H1 (cell line): ENCODE data around the gene FCGBP. TPM values are rescaled to one million over a fixed set of nuclear protein-coding genes. Genes with fewer than 3 reads are reported as not detected.

Experiments used
- CTCF ChIA-PET: fragments of 300-600 bp; sonication (Branson Sonifier 250); formaldehyde crosslinking; loops from one replicate; lab custom pipeline; 2021; ENCODE audit not compliant: partially characterized antibody; lab: Charles Lee
- POLR2A ChIA-PET: fragments of 300-600 bp; sonication (Branson Sonifier 250); formaldehyde crosslinking; loops from one replicate; lab custom pipeline; 2021; ENCODE audit warnings: inconsistent platforms; ENCODE audit not compliant: partially characterized antibody; lab: Charles Lee
- DNase-seq, 2 experiments: peaks; one replicate each; pipeline versions ENCODE4 v3.0.0 to v3.0.0-alpha.2; 2010 to 2022; ENCODE audit warnings: low spot score in 2 of 2, low read depth in 1 of 2, mixed read lengths in 1 of 2
- FAIRE-seq: peaks from 2 replicates; lab custom pipeline; 2011; peaks lifted over from hg19 to GRCh38; lab: Jason Lieb, UNC
- H2AFZ ChIP-seq: 2 replicates; pipeline ENCODE4 v1.8.1; 2012; ENCODE audit warnings: low read length, inconsistent platforms
- H2AK5ac ChIP-seq: 2 replicates; pipeline ENCODE4 v1.6.1; 2013; ENCODE audit warnings: low read depth, low read length
- H2BK120ac ChIP-seq: replicated peaks from 2 replicates; pipeline ENCODE3; 2013; ENCODE audit warnings: low read depth, low read length, inconsistent platforms
- H2BK12ac ChIP-seq: 2 replicates; pipeline ENCODE4 v1.6.1; 2013; ENCODE audit warnings: low read depth, low read length
- H2BK15ac ChIP-seq: 2 replicates; pipeline ENCODE4 v1.6.1; 2013; ENCODE audit warnings: low read length
- H2BK20ac ChIP-seq: 2 replicates; pipeline ENCODE4 v1.6.1; 2013; ENCODE audit warnings: low read length
- H2BK5ac ChIP-seq: 2 replicates; pipeline ENCODE4 v1.6.1; 2013; ENCODE audit warnings: low read depth, low read length
- H3K14ac ChIP-seq: 2 replicates; pipeline ENCODE4 v1.6.1; 2013; ENCODE audit warnings: inconsistent platforms; ENCODE audit not compliant: insufficient read length
- H3K18ac ChIP-seq: 2 replicates; pipeline ENCODE4 v1.6.1; 2013; ENCODE audit warnings: low read length; ENCODE audit errors: extremely low read depth
- H3K23ac ChIP-seq: 2 replicates; pipeline ENCODE4 v1.6.1; 2013; ENCODE audit warnings: inconsistent platforms; ENCODE audit not compliant: insufficient read length
- H3K23me2 ChIP-seq: 2 replicates; pipeline ENCODE4 v1.6.1; 2013; ENCODE audit warnings: low read depth, low read length
- H3K27ac ChIP-seq: 2 replicates; pipeline ENCODE4 v1.6.1; 2011; ENCODE audit warnings: low read depth, low read length, inconsistent platforms
- H3K27me3 ChIP-seq, 4 experiments: replicated peaks in 1 of 4; 1 replicate in 1 of 4; 2 replicates in 3 of 4; pipeline versions ENCODE4 v1.6.1 to v1.8.1; 2011 to 2013; ENCODE audit warnings: low read length in 3 of 4, mild to moderate bottlenecking in 3 of 4, inconsistent platforms in 2 of 4, mixed read lengths in 2 of 4, moderate library complexity in 1 of 4; ENCODE audit not compliant: control insufficient read depth in 3 of 4, insufficient read depth in 3 of 4; ENCODE audit errors: extremely low read depth in 1 of 4
- H3K36me3 ChIP-seq, 4 experiments: 2 replicates each; pipeline versions ENCODE4 v1.6.1 to v1.8.1; 2011 to 2013; ENCODE audit warnings: mild to moderate bottlenecking in 4 of 4, low read length in 3 of 4, moderate library complexity in 2 of 4, control low read depth in 1 of 4, inconsistent platforms in 1 of 4; ENCODE audit not compliant: insufficient read depth in 4 of 4, control insufficient read depth in 2 of 4
- H3K4ac ChIP-seq: replicated peaks from 2 replicates; pipeline ENCODE3; 2013; ENCODE audit warnings: low read length, low read depth, mixed read lengths, inconsistent platforms; ENCODE audit not compliant: insufficient read length
- H3K4me1 ChIP-seq, 4 experiments: replicated peaks in 1 of 4; 1 replicate in 1 of 4; 2 replicates in 3 of 4; pipeline versions ENCODE4 v1.6.1 to v1.8.1; 2011 to 2013; ENCODE audit warnings: low read length in 3 of 4, inconsistent platforms in 2 of 4, mixed read lengths in 1 of 4; ENCODE audit not compliant: insufficient read depth in 4 of 4, control insufficient read depth in 3 of 4
- H3K4me2 ChIP-seq, 2 experiments: 2 replicates each; pipeline versions ENCODE4 v1.6.1 to v1.8.1; 2011 to 2013; ENCODE audit warnings: low read depth in 2 of 2, low read length in 2 of 2, control low read depth in 1 of 2, inconsistent platforms in 1 of 2, mild to moderate bottlenecking in 1 of 2; ENCODE audit not compliant: insufficient read depth in 1 of 2
- H3K4me3 ChIP-seq, 4 experiments: fragments of 200-600, 300-600 bp in 1 of 4; sonication (generic), shearing (Covaris generic), sonication (Bioruptor Twin) in 1 of 4; 2 replicates each; pipeline versions ENCODE4 v1.5.1 to v1.8.1; 2011 to 2016; ENCODE audit warnings: low read length in 4 of 4, low read depth in 3 of 4, control low read depth in 2 of 4, inconsistent platforms in 2 of 4, mild to moderate bottlenecking in 2 of 4, mixed read lengths in 1 of 4, moderate library complexity in 1 of 4; ENCODE audit not compliant: insufficient read depth in 2 of 4; ENCODE audit errors: extremely low read depth in 1 of 4
- H3K56ac ChIP-seq: replicated peaks from 2 replicates; pipeline ENCODE3; 2013; ENCODE audit warnings: low read depth, mild to moderate bottlenecking, mixed read lengths, low read length, inconsistent platforms; ENCODE audit not compliant: insufficient read length
- H3K79me1 ChIP-seq: 2 replicates; pipeline ENCODE4 v1.6.1; 2013; ENCODE audit warnings: low read depth, low read length, control low read depth
- H3K79me2 ChIP-seq, 2 experiments: 2 replicates each; pipeline versions ENCODE4 v1.6.1 to v1.8.1; 2012 to 2013; ENCODE audit warnings: low read length in 2 of 2, mild to moderate bottlenecking in 2 of 2, inconsistent platforms in 1 of 2; ENCODE audit not compliant: insufficient read depth in 2 of 2, control insufficient read depth in 1 of 2
- H3K9ac ChIP-seq, 4 experiments: replicated peaks in 1 of 4; 1 replicate in 1 of 4; 2 replicates in 3 of 4; pipeline versions ENCODE4 v1.6.1 to v1.8.1; 2011 to 2013; ENCODE audit warnings: low read depth in 3 of 4, low read length in 3 of 4, control low read depth in 2 of 4, mild to moderate bottlenecking in 2 of 4, moderate library complexity in 2 of 4, inconsistent platforms in 1 of 4; ENCODE audit errors: extremely low read depth in 1 of 4
- H3K9me3 ChIP-seq, 2 experiments: 2 replicates each; pipeline versions ENCODE4 v1.6.1 to v1.8.1; 2012 to 2013; ENCODE audit warnings: mild to moderate bottlenecking in 2 of 2, moderate library complexity in 2 of 2, control low read depth in 1 of 2, inconsistent platforms in 1 of 2, low read depth in 1 of 2, low read length in 1 of 2, mixed read lengths in 1 of 2; ENCODE audit not compliant: insufficient read depth in 2 of 2
- H4K20me1 ChIP-seq, 2 experiments: replicated peaks in 1 of 2; 2 replicates each; pipeline versions ENCODE3 to v1.8.1; 2011 to 2013; ENCODE audit warnings: inconsistent platforms in 2 of 2, low read length in 2 of 2, mild to moderate bottlenecking in 1 of 2; ENCODE audit not compliant: insufficient read depth in 2 of 2, control insufficient read depth in 1 of 2
- H4K5ac ChIP-seq: 2 replicates; pipeline ENCODE4 v1.6.1; 2013; ENCODE audit warnings: low read length, low read depth, mixed read lengths, inconsistent platforms; ENCODE audit not compliant: insufficient read length
- H4K8ac ChIP-seq: 2 replicates; pipeline ENCODE4 v1.8.0; 2013; ENCODE audit warnings: mild to moderate bottlenecking, moderate library complexity, low read length, inconsistent platforms; ENCODE audit not compliant: insufficient read depth; ENCODE audit errors: extremely low read depth
- H4K91ac ChIP-seq: replicated peaks from 2 replicates; pipeline ENCODE3; 2013; ENCODE audit warnings: low read length, mixed read lengths, inconsistent platforms; ENCODE audit not compliant: insufficient read length
- ATF2 ChIP-seq: IDR thresholded peaks from 2 replicates; pipeline ENCODE4 v1.6.1; 2012; ENCODE audit warnings: low read length, inconsistent platforms
- ATF3 ChIP-seq: IDR thresholded peaks from 2 replicates; pipeline ENCODE4 v1.6.1; 2011; ENCODE audit warnings: low read depth, mild to moderate bottlenecking, low read length; ENCODE audit not compliant: insufficient read depth
- BRCA1 ChIP-seq: IDR thresholded peaks from 2 replicates; pipeline ENCODE4 v1.6.1; 2012; ENCODE audit warnings: low read depth, low read length, improper control_type of control experiment
- CHD1 ChIP-seq: IDR thresholded peaks from 2 replicates; pipeline ENCODE4 v1.6.1; 2012; ENCODE audit warnings: low read depth, low read length, improper control_type of control experiment
- FOSL1 ChIP-seq: IDR thresholded peaks from 2 replicates; pipeline ENCODE4 v1.6.1; 2011; ENCODE audit warnings: mild to moderate bottlenecking, low read depth, low read length, moderate library complexity; ENCODE audit not compliant: insufficient read depth
- HDAC2 ChIP-seq, 2 experiments: fragments of 300-600 bp in 1 of 2; sonication (generic) in 1 of 2; IDR thresholded peaks; 2 replicates each; pipeline ENCODE4 v1.6.1; 2011 to 2012; ENCODE audit warnings: low read depth in 2 of 2, low read length in 2 of 2, mild to moderate bottlenecking in 2 of 2, moderate library complexity in 2 of 2, borderline replicate concordance in 1 of 2, inconsistent platforms in 1 of 2
- POLR2A ChIP-seq, 2 experiments: IDR thresholded peaks; 1 replicate in 1 of 2; 2 replicates in 1 of 2; pipeline ENCODE4 v1.6.1; 2011; ENCODE audit warnings: low read depth in 2 of 2, low read length in 2 of 2, mild to moderate bottlenecking in 2 of 2; ENCODE audit errors: control extremely low read depth in 1 of 2
- RBBP5 ChIP-seq: IDR thresholded peaks from 2 replicates; pipeline ENCODE4 v1.7.1; 2012; ENCODE audit warnings: low read depth, mild to moderate bottlenecking, inconsistent platforms, low read length, moderate library complexity, borderline replicate concordance
- TBP ChIP-seq: IDR thresholded peaks from 2 replicates; pipeline ENCODE4 v1.6.1; 2011; ENCODE audit warnings: low read depth, low read length, improper control_type of control experiment
- YY1 ChIP-seq: IDR thresholded peaks from 2 replicates; pipeline ENCODE4 v1.6.1; 2011; ENCODE audit warnings: low read depth, mild to moderate bottlenecking, low read length
- WGBS, 2 experiments: shearing (Covaris generic) in 1 of 2; methylation state at CpG; one replicate each; pipeline versions ENCODE4 v1.1.6 to v1.1.7; 2013 to 2015; ENCODE audit warnings: low lambda C conversion rate in 2 of 2, mixed read lengths in 2 of 2, inconsistent platforms in 1 of 2, low coverage in 1 of 2, missing lambda C conversion rate in 1 of 2; ENCODE audit not compliant: insufficient replicate concordance in 2 of 2, insufficient coverage in 1 of 2, insufficient read length in 1 of 2; ENCODE audit errors: extremely low coverage in 1 of 2, missing lambda C conversion rate in 1 of 2; 5-methylcytosine and 5-hydroxymethylcytosine counted together
- polyA plus RNA-seq, 7 experiments: library from polyadenylated mRNA; depleted of rRNA in 3 of 7; stranded (reverse) in 5 of 7; unstranded in 2 of 7; fragments of >200 nt in 5 of 7; fragments of 200-250 nt in 2 of 7; gene quantifications; 1 replicate in 5 of 7; 2 replicates in 1 of 7; 4 replicates in 1 of 7; pipeline versions ENCODE4 v1.2.1 to v1.2.3, GENCODE V29; 2011 to 2013; ENCODE audit warnings: missing spikeins in 2 of 7, mixed read lengths in 2 of 7
- total RNA-seq: library from RNA; stranded (reverse); fragmentation: NEBNext Ultra II Directional; extraction: Animal tissue kit (Norgen Biotek cat#: 25700); gene quantifications from 2 replicates; pipeline ENCODE4 v1.2.1, GENCODE V29; 2021

FCGBP gene
- total and polyA plus RNA-seq, 2 of the 8 experiments (the other 6 are each of a cell fraction or from before 2014, with no cell fraction given): 1.1 to 3.1 TPM

- Histone ChIP-seq H3K4me3 (no peak overlapping the region), H3K4ac (no peak overlapping the region), H3K23ac (no peak overlapping the region), H3K4me2 (no peak overlapping the region), H3K4me1 (no peaks in the 10 kb centered on the region), H3K9ac (no peak overlapping the region), H4K91ac (no peak overlapping the region), H2BK15ac (no peak overlapping the region), H3K36me3 (no peaks in the 10 kb centered on the region), H4K8ac (no peak overlapping the region), H3K14ac (no peak overlapping the region), H3K9me3 (no peaks in the 10 kb centered on the region), H4K5ac (no peak overlapping the region), H3K56ac (no peak overlapping the region), H3K27ac (no peak overlapping the region), H3K18ac (no peak overlapping the region), H4K20me1 (no peaks in the 10 kb centered on the region), H2BK120ac (no peak overlapping the region), H2BK5ac (no peak overlapping the region), H2BK20ac (no peak overlapping the region), H2AK5ac (no peak overlapping the region), H3K27me3 (no peaks in the 10 kb centered on the region), H3K79me1 (no peaks in the 10 kb centered on the region), H2BK12ac (no peak overlapping the region), H3K23me2 (0 out of 2 replicates have a peak, but pooled peaks cover 2% of the 10 kb centered on the region), H3K79me2 (no peaks in the 10 kb centered on the region), H2AFZ (no peak overlapping the region; the same call in 1 of the 2 replicates)
- DNase-seq: no peak
- FAIRE-seq: no peak
- ChIA-PET POLR2A (interaction anchor here (1.6 kb wide), 1 partner anchor 55 kb away, joined by 6 read pairs; the partner anchor contains the start of gene PSMC4), CTCF (interaction anchor here (0.7 to 2.7 kb wide), 5 partner anchors 8 to 55 kb away, joined by 3 to 10 read pairs (median 3); partner anchors contain the start of gene PSMC4)
- WGBS, 2 experiments: 94% methylated on average over 36 of the region's 71 CpGs; no CpG with 5 or more reads in 1 of the 2 experiments
- TF ChIP-seq YY1 (no peak), ATF3 (no peak), HDAC2 (IDR thresholded peaks at IDR 0.05; ENCODE audit: borderline replicate concordance in 1 of 2, low read depth in 2 of 2, low read length in 2 of 2) (no peak), FOSL1 (no peak), POLR2A (IDR thresholded peaks at IDR 0.05; ENCODE audit: control extremely low read depth in 1 of 2, low read depth in 2 of 2, low read length in 2 of 2) (no peak), BRCA1 (no peak), RBBP5 (no peak), ATF2 (no peak), CHD1 (no peak), TBP (no peak)
These were observed 19.2 kb downstream of the FCGBP start for GRCh38 chr19:39915101-39915847.
